COLO829 (cell line): Measurements from ENCODE around the gene CDK7.
"Not testable (repeated sequence)": the region's sequence is repeated elsewhere in the genome, so short reads cannot be mapped to it uniquely, and the experiment has no call there.

ENCODE experiments used
- DNase-seq: peaks from one replicate; pipeline ENCODE4 v3.0.0; 2012; ENCODE audit warnings: low spot score

The CDK7 gene

GRCh38 chr5:69237877-69238276 lies 3.2 kb downstream of the CDK7 start:
- no peak for DNase-seq

- peak; percentile 52 for DNase-seq
Observed at GRCh38 chr5:69238760-69239251, 4.1 kb downstream of the CDK7 start.

GRCh38 chr5:69242215-69242927 lies 7.7 kb downstream of the CDK7 start:
- DNase-seq, result no peak

GRCh38 chr5:69245031-69245430 lies 10.3 kb downstream of the CDK7 start:
- DNase-seq, result no peak

- DNase-seq, result no peak
Observed at GRCh38 chr5:69248019-69248418, 13.3 kb downstream of the CDK7 start.

GRCh38 chr5:69250593-69250992 lies 15.9 kb downstream of the CDK7 start:
- no peak for DNase-seq

- no peak for DNase-seq
Observed at GRCh38 chr5:69252437-69252836, 17.8 kb downstream of the CDK7 start.

- DNase-seq, result not testable (repeated sequence)
Observed at GRCh38 chr5:69255940-69256339, 21.3 kb downstream of the CDK7 start.

- no peak for DNase-seq
Observed at GRCh38 chr5:69257577-69257976, 22.9 kb downstream of the CDK7 start.

GRCh38 chr5:69261034-69261433 lies 26.3 kb downstream of the CDK7 start:
- DNase-seq, result no peak

- no peak for DNase-seq
Observed at GRCh38 chr5:69265931-69266330, 31.2 kb downstream of the CDK7 start.

- DNase-seq, result no peak
Observed at GRCh38 chr5:69268899-69269298, 34.2 kb downstream of the CDK7 start.

GRCh38 chr5:69270840-69271239 lies 36.2 kb downstream of the CDK7 start:
- no peak for DNase-seq

GRCh38 chr5:69271376-69271775 lies 36.7 kb downstream of the CDK7 start:
- DNase-seq, result no peak

- DNase-seq, result no peak
Observed at GRCh38 chr5:69275563-69275962, 40.9 kb downstream of the CDK7 start.

GRCh38 chr5:69276422-69277174 lies 41.9 kb downstream of the CDK7 start:
- no peak for DNase-seq

- DNase-seq, result no peak
Observed at GRCh38 chr5:69279517-69279916, 44.8 kb downstream of the CDK7 start.

- DNase-seq, result no peak
Observed at GRCh38 chr5:69281114-69281513, 46.4 kb downstream of the CDK7 start.

- no peak for DNase-seq
Observed at GRCh38 chr5:69284203-69284602, 49.5 kb downstream of the CDK7 start.

GRCh38 chr5:69285448-69286116 lies 50.9 kb downstream of the CDK7 start:
- no peak for DNase-seq

GRCh38 chr5:69288069-69288468 lies 53.4 kb downstream of the CDK7 start:
- no peak for DNase-seq

- no peak for DNase-seq
Observed at GRCh38 chr5:69288688-69289087, 54.0 kb downstream of the CDK7 start.

GRCh38 chr5:69292306-69292705 lies 57.6 kb downstream of the CDK7 start:
- no peak for DNase-seq
